ENCODE results near the gene TCHHL1. TPM values are rescaled to one million over a fixed set of nuclear protein-coding genes. Genes with fewer than 3 reads are reported as not detected.

TCHHL1 gene
- total and polyA plus RNA-seq, 9 of the 15 experiments (the other 6 are each of a cell fraction or from before 2014, with no cell fraction given) = not detected

DNA sequence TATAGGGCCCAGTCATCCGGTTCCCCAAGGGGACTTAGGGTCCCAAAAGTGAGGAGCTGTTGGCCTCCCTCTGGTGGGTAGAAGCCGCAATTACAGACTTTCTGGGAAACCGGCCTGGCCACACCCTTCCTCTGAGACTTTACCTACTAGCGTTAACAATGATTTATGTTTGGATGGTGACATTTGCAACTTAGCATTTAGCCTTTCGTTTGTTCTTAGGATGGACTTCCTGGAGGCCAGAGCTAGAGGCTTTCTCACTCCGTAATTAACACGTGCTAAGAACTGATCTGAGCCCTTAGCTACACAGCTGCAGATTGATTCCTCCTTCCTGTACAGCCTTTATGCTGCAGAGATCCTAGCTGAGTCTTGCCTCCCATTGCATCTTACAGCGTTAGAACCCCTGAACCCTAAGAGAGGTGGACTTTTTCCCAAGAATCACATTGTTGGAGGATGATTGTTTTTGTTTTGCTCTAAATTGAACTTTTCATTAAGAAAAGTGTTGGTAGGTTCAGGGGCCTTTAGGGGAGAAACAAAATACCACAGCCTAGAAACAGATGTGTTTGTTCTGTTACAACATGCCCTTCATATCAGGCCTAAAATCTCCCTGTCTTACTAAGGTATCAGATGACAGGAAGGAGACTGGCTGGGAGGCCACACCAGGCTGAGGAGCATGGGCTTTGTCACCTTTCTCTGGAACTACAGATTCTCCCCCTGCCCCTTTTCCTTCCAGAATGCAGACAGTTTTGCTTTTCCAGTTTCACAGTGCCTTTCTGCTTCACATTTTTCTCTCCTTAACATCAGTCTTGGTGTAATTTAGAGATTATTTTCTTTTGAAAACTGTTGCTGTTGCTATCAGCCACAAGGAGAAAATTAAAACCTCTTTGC, 54.0 kb downstream of the TCHHL1 start (continued):
- TF ChIP-seq GABPB2 (CRISPR knock-in tag; conservative IDR thresholded peaks at IDR 0.05) (no peak), ZNF280A (IDR thresholded peaks at IDR 0.05; ENCODE audit: low read depth, partially characterized antibody) (no peak), ZFX (CRISPR knock-in tag; IDR thresholded peaks at IDR 0.05) (0 out of 2 replicates have a peak, but pooled peaks have one; percentile 45), RBM25 (IDR thresholded peaks at IDR 0.05; ENCODE audit: low read depth, low read length, severe bottlenecking) (no peak), ZNF644 (tag; IDR thresholded peaks at IDR 0.05; ENCODE audit: low read depth) (no peak), CBFA2T3 (IDR thresholded peaks at IDR 0.05) (no peak; the same call in 1 of the 2 replicates), SMAD2 (IDR thresholded peaks at IDR 0.05; ENCODE audit: low read depth, low read length) (no peak), SNRNP70 (optimal IDR thresholded peaks at IDR 0.05; ENCODE audit: low read depth, low read length) (no peak), CBFB (CRISPR knock-in tag; IDR thresholded peaks at IDR 0.05) (no peak), KLF6 (CRISPR knock-in tag; IDR thresholded peaks at IDR 0.05; ENCODE audit: borderline replicate concordance) (no peak), ZBTB9 (CRISPR knock-in tag; IDR thresholded peaks at IDR 0.05) (0 out of 2 replicates have a peak, but pooled peaks have one; percentile 18)
- TF ChIP-seq, protein P1, sequence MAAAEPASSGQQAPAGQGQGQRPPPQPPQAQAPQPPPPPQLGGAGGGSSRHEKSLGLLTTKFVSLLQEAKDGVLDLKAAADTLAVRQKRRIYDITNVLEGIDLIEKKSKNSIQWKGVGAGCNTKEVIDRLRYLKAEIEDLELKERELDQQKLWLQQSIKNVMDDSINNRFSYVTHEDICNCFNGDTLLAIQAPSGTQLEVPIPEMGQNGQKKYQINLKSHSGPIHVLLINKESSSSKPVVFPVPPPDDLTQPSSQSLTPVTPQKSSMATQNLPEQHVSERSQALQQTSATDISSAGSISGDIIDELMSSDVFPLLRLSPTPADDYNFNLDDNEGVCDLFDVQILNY (CRISPR knock-in tag; IDR thresholded peaks at IDR 0.05) = no peak
- TF ChIP-seq, protein P2, sequence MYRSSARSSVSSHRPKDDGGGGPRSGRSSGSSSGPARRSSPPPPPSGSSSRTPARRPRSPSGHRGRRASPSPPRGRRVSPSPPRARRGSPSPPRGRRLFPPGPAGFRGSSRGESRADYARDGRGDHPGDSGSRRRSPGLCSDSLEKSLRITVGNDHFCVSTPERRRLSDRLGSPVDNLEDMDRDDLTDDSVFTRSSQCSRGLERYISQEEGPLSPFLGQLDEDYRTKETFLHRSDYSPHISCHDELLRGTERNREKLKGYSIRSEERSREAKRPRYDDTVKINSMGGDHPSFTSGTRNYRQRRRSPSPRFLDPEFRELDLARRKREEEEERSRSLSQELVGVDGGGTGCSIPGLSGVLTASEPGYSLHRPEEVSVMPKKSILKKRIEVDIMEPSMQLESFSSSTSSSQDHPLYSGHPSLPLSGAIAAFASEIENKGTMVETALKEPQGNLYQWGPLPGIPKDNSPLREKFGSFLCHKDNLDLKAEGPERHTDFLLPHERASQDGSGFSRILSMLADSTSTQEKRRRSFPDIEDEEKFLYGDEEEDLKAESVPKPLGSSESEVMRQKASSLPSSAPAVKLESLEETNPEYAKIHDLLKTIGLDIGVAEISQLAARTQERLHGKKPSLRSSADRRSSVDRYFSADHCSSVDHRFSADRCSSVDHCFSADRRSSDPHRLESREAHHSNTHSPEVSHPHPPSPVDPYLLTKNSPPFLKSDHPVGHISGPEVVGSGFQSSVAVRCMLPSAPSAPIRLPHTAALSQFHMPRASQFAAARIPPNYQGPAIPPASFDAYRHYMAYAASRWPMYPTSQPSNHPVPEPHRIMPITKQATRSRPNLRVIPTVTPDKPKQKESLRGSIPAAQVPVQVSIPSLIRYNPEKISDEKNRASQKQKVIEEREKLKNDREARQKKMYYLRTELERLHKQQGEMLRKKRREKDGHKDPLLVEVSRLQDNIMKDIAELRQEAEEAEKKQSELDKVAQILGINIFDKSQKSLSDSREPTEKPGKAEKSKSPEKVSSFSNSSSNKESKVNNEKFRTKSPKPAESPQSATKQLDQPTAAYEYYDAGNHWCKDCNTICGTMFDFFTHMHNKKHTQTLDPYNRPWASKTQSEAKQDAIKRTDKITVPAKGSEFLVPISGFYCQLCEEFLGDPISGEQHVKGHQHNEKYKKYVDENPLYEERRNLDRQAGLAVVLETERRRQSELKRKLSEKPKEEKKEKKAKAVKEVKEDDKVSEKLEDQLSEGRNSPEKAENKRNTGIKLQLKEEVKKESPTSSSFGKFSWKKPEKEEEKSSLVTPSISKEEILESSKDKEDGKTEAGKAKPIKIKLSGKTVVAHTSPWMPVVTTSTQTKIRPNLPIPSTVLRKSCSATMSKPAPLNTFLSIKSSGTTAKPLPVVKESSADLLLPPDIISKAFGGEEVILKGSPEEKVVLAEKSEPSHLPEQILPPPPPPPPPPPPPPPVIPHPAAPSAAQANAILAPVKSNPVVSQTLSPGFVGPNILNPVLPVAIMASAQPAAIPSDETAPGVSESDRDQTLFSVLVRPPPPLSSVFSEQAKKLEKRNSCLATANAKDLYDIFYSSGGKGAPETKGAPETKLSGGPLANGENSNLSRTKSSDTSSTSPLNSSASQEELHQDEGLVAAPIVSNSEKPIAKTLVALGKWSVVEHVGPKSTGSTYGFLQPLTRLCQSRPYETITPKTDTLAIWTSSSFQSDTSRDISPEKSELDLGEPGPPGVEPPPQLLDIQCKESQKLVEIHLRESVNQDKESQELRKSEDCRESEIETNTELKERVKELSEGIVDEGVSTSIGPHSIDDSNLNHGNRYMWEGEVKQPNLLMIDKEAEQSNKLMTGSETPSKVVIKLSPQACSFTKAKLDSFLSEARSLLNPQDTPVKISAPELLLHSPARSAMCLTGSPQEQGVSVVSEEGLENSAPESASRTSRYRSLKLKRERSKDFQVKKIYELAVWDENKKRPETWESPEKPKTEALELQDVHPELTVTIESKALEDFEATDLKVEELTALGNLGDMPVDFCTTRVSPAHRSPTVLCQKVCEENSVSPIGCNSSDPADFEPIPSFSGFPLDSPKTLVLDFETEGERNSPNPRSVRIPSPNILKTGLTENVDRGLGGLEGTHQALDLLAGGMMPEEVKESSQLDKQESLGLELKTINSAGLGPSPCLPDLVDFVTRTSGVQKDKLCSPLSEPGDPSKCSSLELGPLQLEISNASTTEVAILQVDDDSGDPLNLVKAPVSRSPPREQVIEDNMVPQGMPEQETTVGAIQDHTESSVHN (IDR thresholded peaks at IDR 0.05; ENCODE audit: borderline replicate concordance in 1 of 2, low read depth in 1 of 2) = peak in 1 of 2 experiments; percentile 51; a peak in 2 of 4 replicates
